ENCODE measurements around the gene ARSG.
"Not testable (repeated sequence)": the region's sequence is repeated elsewhere in the genome, so short reads cannot be mapped to it uniquely, and the experiment has no call there.

Gene ARSG

DNA sequence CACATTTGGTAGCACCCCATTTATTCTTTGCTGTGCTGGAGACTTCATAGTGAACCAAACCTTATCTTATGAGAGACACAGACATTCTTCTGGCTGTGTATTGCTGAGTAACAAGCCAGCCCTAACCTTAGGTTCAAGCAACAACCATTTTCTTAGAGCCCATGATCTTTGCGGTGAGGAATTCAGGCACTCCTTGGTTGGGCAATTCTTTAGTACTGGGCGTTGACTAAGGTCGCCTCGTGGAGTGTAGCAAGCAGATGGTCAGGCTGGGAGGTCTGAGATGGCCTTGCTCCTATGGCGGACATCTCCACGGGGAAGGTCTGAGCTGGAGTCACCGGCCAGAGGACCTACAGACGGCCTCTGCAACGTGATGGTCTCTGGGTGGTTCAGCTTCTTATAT, 43.1 kb downstream of the ARSG start:
- DNase-seq: no peak

GRCh38 chr17:68341482-68341881, 50.2 kb downstream of the ARSG start:
- DNase-seq: no peak

- DNase-seq: no peak
Measured at GRCh38 chr17:68343976-68344375, 52.7 kb downstream of the ARSG start.

DNA sequence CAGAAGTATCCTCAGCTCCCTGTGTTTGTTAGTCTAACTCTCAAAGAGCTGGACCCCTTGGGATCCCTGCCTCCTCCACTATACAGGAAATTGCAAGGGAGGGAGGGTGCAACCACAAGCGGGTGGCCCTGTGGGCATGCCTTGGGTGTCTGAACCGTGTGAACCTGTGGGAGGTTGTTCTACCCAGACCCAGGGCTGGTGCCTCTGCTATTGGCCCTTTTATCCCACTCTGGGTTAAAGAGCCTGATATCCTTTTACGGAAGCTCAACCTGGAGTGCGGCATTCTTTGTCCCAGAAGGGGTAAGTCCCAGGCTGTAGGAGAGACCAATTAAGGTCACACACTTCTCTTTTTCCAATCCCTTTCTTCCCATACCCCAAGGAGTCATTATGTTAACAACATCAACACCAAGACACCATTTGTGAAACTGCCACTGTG, 53.4 kb downstream of the ARSG start:
- DNase-seq: no peak

- peak; percentile 81 for DNase-seq
Measured at GRCh38 chr17:68346448-68346847, 55.2 kb downstream of the ARSG start.

- no peak for DNase-seq
Measured at GRCh38 chr17:68347380-68347779, 56.1 kb downstream of the ARSG start.

GRCh38 chr17:68349157-68349556, 57.9 kb downstream of the ARSG start:
- no peak for DNase-seq

DNA sequence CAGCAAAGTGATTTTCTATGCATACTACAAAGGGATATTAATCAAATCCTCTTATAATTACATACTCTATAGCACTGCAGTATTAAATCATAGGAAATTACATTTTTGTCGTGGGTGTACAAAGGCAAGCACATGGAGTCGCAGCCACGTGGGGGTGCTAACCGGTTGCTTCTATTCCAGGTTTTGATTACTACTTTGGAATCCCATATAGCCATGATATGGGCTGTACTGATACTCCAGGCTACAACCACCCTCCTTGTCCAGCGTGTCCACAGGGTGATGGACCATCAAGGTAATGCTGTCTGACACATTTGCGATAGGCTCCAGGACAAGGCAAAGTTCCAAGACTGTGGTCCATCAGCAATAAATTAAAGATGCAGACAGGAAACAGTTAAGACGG, 60.1 kb downstream of the ARSG start:
- DNase-seq: peak; percentile 15

- no peak for DNase-seq
Measured at GRCh38 chr17:68352041-68352440, 60.7 kb downstream of the ARSG start.

DNA sequence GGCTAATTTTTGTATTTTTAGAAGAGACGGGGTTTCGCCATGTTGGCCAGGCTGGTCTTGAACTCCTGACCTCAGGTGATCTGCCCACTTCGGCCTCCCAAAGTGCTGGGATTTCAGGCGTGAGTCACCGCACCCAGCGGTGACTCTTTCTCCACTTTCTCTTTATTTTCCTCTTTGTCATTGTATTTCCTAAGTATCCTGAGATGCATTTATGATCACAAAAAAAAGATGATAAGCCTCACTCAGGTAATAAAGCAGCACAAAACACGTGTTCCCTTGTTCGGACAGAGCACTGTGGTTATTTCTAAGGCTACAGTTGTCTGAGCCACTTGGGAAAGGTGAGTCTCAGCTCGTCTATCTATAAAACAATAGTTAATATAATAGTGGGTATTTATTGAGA, 61.4 kb downstream of the ARSG start:
- DNase-seq: not testable (repeated sequence)

- no peak for DNase-seq
Measured at GRCh38 chr17:68353111-68353521, 61.8 kb downstream of the ARSG start.

DNA sequence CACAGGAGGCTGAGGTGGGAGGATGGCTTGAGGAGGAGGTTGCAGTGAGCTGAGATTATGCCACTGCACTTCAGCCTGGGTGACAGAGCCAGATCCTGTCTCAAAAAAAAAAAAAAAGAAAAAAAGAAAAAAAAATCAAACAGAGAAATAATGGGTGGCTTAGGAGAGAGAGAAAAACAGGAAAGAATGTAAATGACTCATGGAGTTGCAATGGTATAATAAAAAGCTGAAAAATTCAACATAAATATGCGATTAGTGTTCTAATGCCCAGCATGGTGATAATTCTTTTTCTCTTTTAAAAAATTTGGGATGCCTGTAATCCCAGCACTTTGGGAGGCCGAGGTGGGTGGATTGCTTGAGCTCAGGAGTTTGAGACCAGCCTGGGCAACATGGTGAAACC, 63.0 kb downstream of the ARSG start:
- DNase-seq: not testable (repeated sequence)

DNA sequence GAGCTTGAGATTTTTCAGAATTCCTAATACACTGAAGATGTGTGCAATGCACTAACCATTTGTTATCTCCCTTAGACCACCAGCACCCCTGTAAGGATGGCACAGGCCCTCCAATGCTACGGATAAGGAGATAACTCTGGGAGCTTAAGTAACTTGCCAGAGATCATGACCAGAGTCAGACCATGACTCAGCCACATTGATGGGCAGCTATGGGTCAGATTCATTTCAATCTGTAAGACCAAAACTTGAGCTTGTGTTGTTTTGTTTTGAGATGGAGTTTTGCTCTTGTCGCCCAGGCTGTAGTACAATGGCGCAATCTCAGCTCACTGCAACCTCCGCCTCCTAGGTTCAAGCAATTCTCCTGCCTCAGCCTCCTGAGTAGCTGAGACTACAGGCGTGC, 63.8 kb downstream of the ARSG start:
- not testable (repeated sequence) for DNase-seq

DNA sequence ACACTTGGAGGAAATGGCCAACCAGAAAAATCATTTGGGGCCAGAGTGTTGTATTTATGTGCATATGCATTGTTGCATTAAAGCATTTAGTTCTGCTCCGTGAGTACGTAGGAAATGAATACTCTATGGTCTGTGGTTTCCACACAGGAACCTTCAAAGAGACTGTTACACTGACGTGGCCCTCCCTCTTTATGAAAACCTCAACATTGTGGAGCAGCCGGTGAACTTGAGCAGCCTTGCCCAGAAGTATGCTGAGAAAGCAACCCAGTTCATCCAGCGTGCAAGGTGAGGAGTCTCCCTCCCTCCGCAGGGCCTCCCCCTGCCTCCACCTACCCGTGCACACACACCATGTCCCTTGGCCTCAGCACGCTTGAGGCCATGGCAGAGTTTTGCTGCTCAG, 65.2 kb downstream of the ARSG start:
- no peak for DNase-seq

DNA sequence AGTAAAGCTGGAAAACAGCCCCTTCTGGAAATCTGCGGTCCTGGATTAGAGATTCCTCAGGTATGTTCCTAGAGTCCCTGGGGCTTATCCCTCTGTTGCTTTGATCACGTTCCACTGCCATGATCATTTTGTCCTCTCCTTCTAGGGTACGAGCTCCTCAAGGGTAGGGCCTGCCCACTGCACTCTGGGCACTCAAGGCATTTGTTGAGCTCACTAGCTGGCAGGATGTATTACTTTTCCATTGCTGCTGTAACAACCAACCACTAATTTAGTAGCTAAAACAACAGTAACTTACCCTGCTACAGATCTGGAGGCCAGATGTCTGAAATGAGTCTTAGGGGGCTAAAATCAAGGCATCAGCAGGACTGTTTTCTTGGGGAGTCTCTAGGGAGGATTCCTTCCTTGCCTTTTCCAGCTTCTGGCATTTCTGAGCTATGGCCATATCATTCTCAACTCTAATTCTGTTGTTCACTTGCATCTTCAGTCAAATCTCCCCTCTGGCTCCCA, 65.7 kb downstream of the ARSG start:
- DNase-seq: no peak

DNA sequence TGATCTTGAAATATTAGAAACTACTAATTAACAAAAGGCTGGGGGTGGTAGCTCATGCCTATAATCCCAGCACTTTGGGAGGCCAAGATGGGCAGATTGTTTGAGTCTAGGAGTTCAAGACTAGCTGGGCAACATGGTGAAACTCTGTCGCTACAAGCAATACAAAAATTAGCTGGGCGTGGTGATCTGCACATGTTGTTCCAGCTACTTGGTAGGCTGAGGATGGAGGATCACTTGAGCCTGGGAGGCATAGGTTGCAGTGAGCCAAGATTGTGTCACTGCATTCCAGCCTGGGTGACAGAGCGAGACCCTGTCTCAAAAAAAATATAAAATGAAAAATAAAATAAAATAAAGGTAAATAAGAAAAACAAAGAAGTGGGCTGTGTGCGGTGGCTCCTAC, 66.6 kb downstream of the ARSG start:
- DNase-seq: no peak

DNA sequence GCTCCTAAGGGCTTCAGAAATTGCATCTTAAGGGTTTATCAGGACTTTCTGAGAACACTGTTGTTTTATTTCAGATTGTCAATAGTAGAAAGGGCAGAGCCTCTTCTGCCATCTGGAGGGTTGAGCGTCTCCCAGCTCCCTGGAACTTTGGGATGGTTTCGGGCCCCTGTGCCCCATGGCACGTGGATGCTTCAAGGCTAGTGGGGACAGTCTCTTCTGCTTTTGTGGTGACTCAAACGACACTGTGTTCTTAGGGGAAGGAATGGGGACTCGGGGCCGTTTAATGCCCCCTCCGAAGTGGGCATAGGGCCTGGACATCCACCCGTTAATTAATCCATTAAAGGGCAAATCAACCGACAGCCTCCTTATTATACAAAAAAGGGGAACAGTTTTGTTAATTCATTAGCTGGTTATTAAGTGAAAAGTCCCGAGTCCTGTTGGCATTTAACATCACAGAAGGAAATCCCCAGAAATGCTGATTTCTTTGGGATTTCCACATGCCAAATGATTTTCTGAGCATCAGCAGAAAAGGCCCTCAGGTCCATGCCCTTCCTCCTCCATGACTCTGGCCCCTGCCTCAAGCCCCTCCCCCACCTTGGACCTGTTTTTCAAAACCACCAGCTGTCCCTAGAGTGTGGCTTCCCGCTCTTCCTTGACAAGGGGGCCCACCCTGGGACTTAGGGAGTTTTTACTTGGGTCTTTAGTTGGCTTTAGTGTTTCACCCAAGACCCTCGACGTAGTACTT, 68.7 kb downstream of the ARSG start:
- DNase-seq: no peak

DNA sequence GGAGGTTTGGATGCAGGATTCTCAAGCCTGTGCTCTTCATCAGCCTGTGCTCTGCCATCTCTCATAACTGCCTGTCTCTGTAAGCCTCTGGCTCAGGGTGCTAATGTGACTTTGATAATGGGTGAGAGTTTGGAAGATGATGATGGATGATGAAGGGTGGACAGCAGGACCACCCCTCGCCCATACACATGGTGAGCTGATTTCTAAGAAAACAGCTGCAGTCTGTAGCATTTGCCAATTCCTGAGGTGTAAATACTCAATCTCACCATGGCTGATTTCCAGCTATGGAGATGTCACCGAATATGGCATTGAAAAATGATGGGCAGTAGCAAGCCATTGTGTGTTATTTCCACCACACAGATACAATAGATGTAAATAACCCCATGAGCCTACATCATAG, 74.2 kb downstream of the ARSG start:
- DNase-seq: no peak

DNA sequence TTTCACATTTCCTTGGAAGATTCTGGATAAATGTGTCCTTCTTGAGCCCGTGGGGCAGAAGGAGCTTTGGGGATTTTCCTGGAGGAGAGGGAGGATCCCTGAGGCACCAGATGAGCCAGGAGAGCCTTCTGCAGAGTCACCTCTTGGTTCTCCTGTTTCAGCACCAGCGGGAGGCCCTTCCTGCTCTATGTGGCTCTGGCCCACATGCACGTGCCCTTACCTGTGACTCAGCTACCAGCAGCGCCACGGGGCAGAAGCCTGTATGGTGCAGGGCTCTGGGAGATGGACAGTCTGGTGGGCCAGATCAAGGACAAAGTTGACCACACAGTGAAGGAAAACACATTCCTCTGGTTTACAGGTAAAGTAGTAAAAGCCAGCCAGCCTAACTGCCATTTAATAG, 77.1 kb downstream of the ARSG start:
- DNase-seq: no peak

DNA sequence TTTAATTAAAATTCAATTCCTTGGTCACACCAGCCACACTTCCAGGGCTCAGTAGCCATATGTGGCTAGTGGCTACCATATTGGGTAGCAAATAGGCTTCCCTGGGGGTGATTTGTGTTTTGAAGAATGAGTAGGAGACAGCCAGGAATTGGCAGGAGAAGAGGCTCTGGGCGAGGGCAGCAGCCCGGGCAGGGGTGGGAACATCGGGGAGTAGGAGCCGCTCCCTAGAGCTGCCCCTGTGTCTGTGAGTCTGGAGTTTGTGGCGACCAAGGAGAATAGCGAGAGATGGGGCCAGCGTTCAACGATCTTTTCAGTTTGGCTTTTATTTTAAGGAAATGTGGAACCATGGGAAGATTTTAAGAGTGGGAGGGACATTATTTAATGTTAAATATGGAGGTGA, 84.3 kb downstream of the ARSG start:
- DNase-seq: no peak

- not testable (repeated sequence) for DNase-seq
Measured at GRCh38 chr17:68376178-68376577, 84.9 kb downstream of the ARSG start.

DNA sequence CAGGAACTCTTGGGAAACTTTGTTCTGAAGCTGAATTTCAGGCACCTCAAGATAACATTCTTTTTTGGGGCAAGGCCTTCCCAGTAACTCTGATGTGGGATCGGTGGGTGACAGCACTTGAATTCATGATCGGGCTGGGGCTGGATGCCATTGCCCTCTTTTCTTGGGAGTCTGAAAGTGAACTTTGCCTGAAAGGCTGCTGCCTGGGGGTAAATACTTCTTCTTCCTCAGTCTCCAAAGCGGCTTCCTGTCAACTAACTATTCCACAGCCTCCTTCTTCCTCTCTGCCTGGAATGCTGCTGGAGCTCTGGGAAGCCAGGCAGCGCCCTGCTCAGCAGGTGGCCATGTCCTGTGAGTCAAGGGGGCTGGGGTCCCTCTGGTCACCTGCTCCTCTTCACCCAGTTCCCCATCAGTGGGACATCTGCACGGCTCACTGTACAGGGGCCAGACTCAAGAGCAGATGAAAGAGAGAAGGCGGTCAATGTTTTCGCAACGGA, 86.5 kb downstream of the ARSG start:
- no peak for DNase-seq

- DNase-seq: peak; percentile 61
Measured at GRCh38 chr17:68378268-68379176, 87.2 kb downstream of the ARSG start.

DNA sequence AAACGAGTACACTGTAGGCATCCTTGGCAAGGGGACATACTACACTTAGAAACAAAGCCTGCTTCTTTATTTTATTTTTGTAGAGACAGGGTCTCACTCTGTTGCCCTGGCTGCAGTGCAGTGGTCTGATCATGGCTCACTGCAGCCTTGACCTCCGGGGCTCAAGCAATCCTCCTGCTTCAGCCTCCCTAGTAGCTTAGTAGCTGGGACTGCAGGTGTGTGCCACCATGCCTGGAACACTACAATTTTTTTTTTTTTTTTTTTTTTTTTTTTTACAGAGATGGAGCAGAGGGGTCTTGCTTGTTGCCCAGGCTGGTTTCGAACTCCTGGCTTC, 87.8 kb downstream of the ARSG start:
- DNase-seq: no peak

Measured in retina (tissue), 1 donor.